ENCODE data around the gene FAM120C.

DNA sequence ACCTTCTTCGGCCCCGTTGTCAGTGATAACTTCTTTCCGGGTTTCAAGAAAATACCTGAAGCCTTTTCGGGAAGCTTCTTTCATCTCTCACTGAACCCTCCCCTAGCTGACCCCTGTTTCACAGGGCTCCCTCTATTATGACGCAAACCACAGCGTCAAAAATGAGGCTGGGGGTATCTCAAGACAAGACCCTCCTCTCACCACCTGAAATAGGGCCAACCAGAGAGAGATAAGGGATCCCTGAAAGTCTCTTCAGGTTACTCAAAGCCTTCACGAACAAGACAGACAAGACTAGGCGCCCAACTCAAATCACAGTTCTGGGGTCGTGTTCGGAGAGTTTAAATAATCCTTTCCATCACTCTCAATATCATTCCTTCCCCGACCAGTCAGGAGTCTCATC, 140.0 kb downstream of the FAM120C start:
- TF ChIP-seq EZH2 (IDR thresholded peaks at IDR 0.05) (no peak), POLR2AphosphoS5 (IDR thresholded peaks at IDR 0.05; ENCODE audit: borderline replicate concordance, low read depth, low read length) (no peak)
